Fibroblast of skin of right quadriceps (primary cell): ENCODE data around the gene ZCCHC7.

Experiments used
- DNase-seq: peaks from one replicate; pipeline ENCODE4 v3.0.0-alpha.2; 2013

The ZCCHC7 gene

GRCh38 chr9:37212435-37212834 is 92.1 kb downstream of the ZCCHC7 start:
- no peak for DNase-seq

GRCh38 chr9:37215381-37215780 is 95.0 kb downstream of the ZCCHC7 start:
- DNase-seq: no peak

- DNase-seq: peak; percentile 59
Observed at GRCh38 chr9:37215830-37216229, 95.5 kb downstream of the ZCCHC7 start.

- DNase-seq: no peak
Observed at GRCh38 chr9:37217161-37217560, 96.8 kb downstream of the ZCCHC7 start.

GRCh38 chr9:37218800-37219425 is 98.5 kb downstream of the ZCCHC7 start:
- no peak for DNase-seq

- peak; percentile 33 for DNase-seq
Observed at GRCh38 chr9:37220971-37221370, 100.6 kb downstream of the ZCCHC7 start.

GRCh38 chr9:37221489-37222106 is 101.2 kb downstream of the ZCCHC7 start:
- no peak for DNase-seq

GRCh38 chr9:37229455-37229854 is 109.1 kb downstream of the ZCCHC7 start:
- no peak for DNase-seq

- no peak for DNase-seq
Observed at GRCh38 chr9:37229882-37230482, 109.6 kb downstream of the ZCCHC7 start.

- no peak for DNase-seq
Observed at GRCh38 chr9:37236822-37237221, 116.4 kb downstream of the ZCCHC7 start.

GRCh38 chr9:37238122-37238521 is 117.7 kb downstream of the ZCCHC7 start:
- no peak for DNase-seq

- peak; percentile 2 for DNase-seq
Observed at GRCh38 chr9:37239224-37239859, 119.0 kb downstream of the ZCCHC7 start.

- no peak for DNase-seq
Observed at GRCh38 chr9:37239921-37240320, 119.5 kb downstream of the ZCCHC7 start.

GRCh38 chr9:37241340-37241739 is 121.0 kb downstream of the ZCCHC7 start:
- DNase-seq: no peak

- DNase-seq: no peak
Observed at GRCh38 chr9:37242089-37242488, 121.7 kb downstream of the ZCCHC7 start.

- no peak for DNase-seq
Observed at GRCh38 chr9:37243588-37244345, 123.4 kb downstream of the ZCCHC7 start.

GRCh38 chr9:37246826-37247225 is 126.5 kb downstream of the ZCCHC7 start:
- no peak for DNase-seq

- DNase-seq: no peak
Observed at GRCh38 chr9:37248651-37249163, 128.3 kb downstream of the ZCCHC7 start.

- no peak for DNase-seq
Observed at GRCh38 chr9:37251452-37251851, 131.1 kb downstream of the ZCCHC7 start.

- no peak for DNase-seq
Observed at GRCh38 chr9:37253377-37253937, 133.1 kb downstream of the ZCCHC7 start.

GRCh38 chr9:37255187-37255586 is 134.8 kb downstream of the ZCCHC7 start:
- no peak for DNase-seq
